SJSA1 (cell line): ENCODE measurements around the gene GRIK5. TPM values are rescaled to one million over a fixed set of nuclear protein-coding genes. Genes with fewer than 3 reads are reported as not detected.
"Not testable (repeated sequence)": the region's sequence is repeated elsewhere in the genome, so short reads cannot be mapped to it uniquely, and the experiment has no call there.

ENCODE experiments used
- DNase-seq, 2 experiments: peaks; one replicate each; pipeline ENCODE4 v3.0.0-alpha.2; 2015 to 2020; ENCODE audit warnings: low spot score in 2 of 2, low read depth in 1 of 2
- H3K27ac ChIP-seq: fragments of 250-450 bp; sonication (Bioruptor Pico); 2 replicates; pipeline ENCODE4 v1.5.1; 2020; ENCODE audit warnings: mild to moderate bottlenecking, moderate library complexity
- H3K27me3 ChIP-seq: fragments of 250-450 bp; sonication (Bioruptor Pico); replicated peaks from 2 replicates; pipeline ENCODE4 v1.5.1; 2020; ENCODE audit warnings: mild to moderate bottlenecking, moderate library complexity
- H3K36me3 ChIP-seq: fragments of 250-450 bp; sonication (Bioruptor Pico); 2 replicates; pipeline ENCODE4 v1.5.1; 2020; ENCODE audit warnings: mild to moderate bottlenecking
- H3K4me1 ChIP-seq: fragments of 250-450 bp; sonication (Bioruptor Pico); replicated peaks from 2 replicates; pipeline ENCODE4 v1.6.1; 2021; ENCODE audit warnings: mild to moderate bottlenecking
- H3K4me3 ChIP-seq: fragments of 250-450 bp; sonication (Bioruptor Pico); 2 replicates; pipeline ENCODE4 v1.5.1; 2020; ENCODE audit warnings: mild to moderate bottlenecking
- H3K9me3 ChIP-seq: fragments of 250-450 bp; sonication (Bioruptor Pico); replicated peaks from 2 replicates; pipeline ENCODE4 v1.5.1; 2020; ENCODE audit warnings: mild to moderate bottlenecking
- total RNA-seq: library from RNA; depleted of rRNA; stranded (reverse); fragments of >200 nt; shearing (Covaris generic); gene quantifications from 2 replicates; pipeline ENCODE4 v1.2.3, GENCODE V29; 2014

The GRIK5 gene
- total RNA-seq, 1 experiment from 2014 or later: not detected

DNA sequence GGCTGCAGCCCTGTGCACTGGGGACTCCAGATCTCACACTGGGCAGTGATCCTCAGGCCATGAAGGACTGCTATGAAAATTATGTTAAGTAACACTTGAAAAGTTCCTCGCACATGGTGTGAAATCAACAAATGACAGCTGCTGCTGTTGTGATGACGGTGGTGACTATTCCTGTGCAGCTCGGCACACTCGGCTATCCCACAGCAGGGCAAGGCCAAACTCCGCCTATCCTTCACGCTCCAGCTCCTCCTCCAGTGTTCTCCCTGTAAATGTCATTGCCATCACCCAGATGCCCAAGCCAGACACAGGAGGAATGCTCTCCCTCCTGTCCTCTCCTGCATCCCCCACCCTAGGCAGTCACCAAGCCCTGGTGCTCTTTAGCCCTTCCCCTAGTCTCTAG lies 31.3 kb downstream of the GRIK5 start:
- Histone ChIP-seq H3K27ac (no peak overlapping the region), H3K4me1 (peaks cover 5% of the 10 kb centered on the region; the same call in 1 of the 2 replicates), H3K36me3 (no peaks in the 10 kb centered on the region), H3K27me3 (peaks cover 4% of the 10 kb centered on the region; the same call in 1 of the 2 replicates), H3K9me3 (no peaks in the 10 kb centered on the region), H3K4me3 (no peak overlapping the region)
- DNase-seq: no peak

DNA sequence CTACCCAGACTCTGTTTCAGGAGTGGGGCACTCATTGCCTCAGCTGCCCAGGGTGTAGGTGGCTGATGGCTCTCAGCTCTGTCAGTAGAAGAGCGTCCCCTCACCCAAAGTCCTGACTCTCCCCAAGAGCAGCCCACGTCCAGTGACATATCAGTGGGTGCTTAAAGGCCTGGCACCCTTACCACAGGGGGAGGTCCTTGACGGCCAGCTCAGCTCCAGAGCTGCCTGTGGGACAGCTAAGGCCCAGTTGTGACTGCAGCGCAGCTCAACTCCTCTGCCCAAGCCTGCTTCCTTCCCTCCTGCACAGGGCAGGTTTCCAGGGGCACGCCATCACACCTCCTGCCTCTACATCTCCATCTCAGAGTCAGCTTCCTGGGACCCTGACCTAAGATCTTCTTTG lies 32.4 kb downstream of the GRIK5 start:
- DNase-seq: no peak
- peaks cover 5% of the 10 kb centered on the region; the same call in 1 of the 2 replicates for H3K4me1 ChIP-seq
- H3K27me3 ChIP-seq: no peaks in the 10 kb centered on the region
- no peak overlapping the region for H3K27ac ChIP-seq
- H3K4me3 ChIP-seq: no peak overlapping the region
- H3K36me3 ChIP-seq: no peaks in the 10 kb centered on the region
- H3K9me3 ChIP-seq: no peaks in the 10 kb centered on the region

DNA sequence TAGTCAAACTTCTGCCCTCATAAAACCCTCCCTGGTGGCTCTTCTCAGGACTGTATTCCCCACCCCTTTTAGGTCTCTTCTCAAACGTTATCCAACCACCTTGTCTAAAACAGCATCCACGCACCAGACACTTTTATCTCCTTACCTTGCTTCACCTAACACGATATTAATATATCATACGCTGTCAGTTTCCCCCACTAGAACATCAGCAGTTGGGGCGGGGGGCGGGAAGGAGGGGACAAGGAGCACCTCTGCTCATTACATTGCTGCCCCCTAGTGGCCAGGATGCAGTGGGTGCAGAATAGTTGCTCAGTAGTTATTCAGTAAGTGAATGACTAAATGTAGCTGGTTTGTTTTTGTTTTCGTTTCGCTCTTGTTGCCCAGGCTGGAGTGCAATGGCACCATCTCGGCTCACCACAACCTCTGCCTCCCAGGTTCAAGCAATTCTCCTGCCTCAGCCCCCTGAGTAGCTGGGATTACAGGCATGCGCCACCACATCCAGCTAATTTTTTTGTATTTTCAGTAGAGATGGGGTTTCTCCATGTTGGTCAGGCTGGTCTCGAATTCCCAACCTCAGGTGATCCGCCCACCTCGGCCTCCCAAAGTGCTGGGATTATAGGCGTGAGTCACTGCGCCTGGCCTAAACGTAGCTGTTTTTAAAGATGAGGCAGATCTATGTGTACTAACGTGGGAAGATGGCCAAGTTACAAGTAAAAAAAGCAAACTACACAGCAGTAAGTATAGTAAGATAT lies 35.2 kb downstream of the GRIK5 start:
- H3K9me3 ChIP-seq, H3K27me3 ChIP-seq, H3K36me3 ChIP-seq, H3K4me1 ChIP-seq: not testable (repeated sequence)
- Histone ChIP-seq H3K4me3 (peak overlapping the region; percentile 34), H3K27ac (peak overlapping the region; percentile 25; the same call in 1 of the 2 replicates)
- peak; percentile 56 to 71 for DNase-seq

DNA sequence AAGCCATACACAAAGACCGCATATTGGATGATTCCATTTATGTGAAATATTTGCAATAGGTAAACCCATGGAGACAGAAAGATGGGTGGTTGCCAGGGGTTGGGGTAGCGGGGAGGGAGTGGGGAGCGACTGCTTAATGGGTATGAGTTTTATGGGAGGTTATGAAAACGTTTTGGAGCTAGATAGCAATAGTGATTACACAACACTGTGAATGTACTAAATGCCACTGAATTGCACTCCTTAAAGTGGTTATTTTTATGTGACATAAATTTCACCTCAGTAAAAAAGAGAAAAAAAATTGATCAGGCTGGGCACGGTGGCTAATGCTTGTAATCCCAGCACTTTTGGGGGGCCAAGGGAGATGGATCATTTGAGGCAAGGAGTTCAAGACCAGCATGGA lies 36.6 kb downstream of the GRIK5 start:
- H3K9me3 ChIP-seq: no peaks in the 10 kb centered on the region
- H3K27me3 ChIP-seq: no peaks in the 10 kb centered on the region
- DNase-seq: no peak
- H3K4me1 ChIP-seq: peaks cover 5% of the 10 kb centered on the region; the same call in 1 of the 2 replicates
- no peaks in the 10 kb centered on the region for H3K36me3 ChIP-seq
- no peak overlapping the region for H3K27ac ChIP-seq
- no peak overlapping the region for H3K4me3 ChIP-seq

DNA sequence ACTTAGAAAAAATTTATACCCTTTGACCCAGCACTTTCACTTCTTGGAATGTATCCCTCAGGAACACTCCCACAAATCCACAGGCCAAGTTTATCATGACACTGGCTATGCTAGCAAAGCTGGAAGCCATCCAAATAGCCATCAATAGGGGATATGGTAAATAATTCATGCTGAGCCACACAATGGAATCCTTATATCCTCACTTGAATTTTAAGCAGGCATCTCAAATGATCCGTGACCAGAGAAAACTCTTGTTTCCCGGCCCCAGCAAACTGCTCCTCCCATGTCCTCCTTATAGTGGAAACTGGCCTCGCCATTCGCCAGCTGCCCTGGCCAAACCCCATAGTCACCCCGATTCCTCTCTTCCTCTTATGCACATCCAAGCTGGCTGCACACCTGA lies 37.6 kb downstream of the GRIK5 start:
- Histone ChIP-seq H3K27ac (no peak overlapping the region), H3K36me3 (no peaks in the 10 kb centered on the region), H3K4me3 (no peak overlapping the region), H3K27me3 (no peaks in the 10 kb centered on the region), H3K9me3 (no peaks in the 10 kb centered on the region), H3K4me1 (peaks cover 5% of the 10 kb centered on the region; the same call in 1 of the 2 replicates)
- no peak for DNase-seq

DNA sequence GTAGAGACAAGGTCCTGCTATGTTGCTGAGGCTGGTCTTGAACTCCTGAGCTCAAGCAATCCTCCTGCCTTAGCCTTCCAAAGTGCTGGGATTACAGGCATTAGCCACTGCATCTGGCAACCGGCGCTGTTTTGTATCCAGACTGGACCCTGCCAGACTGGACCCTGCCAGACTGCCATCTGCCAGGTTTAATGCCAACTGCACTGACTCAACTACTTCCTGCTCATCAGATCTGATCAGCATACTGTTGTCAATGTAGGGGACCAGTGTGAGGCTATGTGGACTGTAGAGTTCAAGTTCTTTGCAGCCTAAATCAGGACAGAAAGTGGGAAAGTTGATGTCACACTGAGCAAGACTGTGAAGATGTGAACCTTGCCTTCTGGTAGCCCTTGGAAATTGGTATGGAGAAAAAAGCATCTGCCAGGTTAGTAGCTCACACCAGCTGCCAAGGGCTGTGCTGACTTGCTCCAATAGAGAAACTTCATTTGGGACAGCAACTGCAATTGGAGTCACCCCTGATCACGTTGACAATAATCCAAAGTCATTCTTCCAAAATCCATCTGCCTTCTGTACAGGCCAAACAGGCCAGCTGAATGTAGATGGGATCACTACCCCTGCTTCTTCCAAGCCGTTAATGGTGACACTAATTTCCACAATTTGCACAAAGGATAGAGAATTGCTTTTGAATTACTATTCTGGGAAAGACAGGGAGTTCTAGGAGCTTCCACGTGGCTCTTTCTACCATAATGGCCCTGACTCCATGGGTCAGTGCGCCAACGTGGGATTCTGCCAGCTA lies 39.2 kb downstream of the GRIK5 start:
- Histone ChIP-seq H3K4me3 (no peak overlapping the region), H3K27me3 (no peaks in the 10 kb centered on the region), H3K27ac (no peak overlapping the region), H3K36me3 (no peaks in the 10 kb centered on the region), H3K4me1 (peaks cover 5% of the 10 kb centered on the region; the same call in 1 of the 2 replicates), H3K9me3 (no peaks in the 10 kb centered on the region)
- DNase-seq: no peak

DNA sequence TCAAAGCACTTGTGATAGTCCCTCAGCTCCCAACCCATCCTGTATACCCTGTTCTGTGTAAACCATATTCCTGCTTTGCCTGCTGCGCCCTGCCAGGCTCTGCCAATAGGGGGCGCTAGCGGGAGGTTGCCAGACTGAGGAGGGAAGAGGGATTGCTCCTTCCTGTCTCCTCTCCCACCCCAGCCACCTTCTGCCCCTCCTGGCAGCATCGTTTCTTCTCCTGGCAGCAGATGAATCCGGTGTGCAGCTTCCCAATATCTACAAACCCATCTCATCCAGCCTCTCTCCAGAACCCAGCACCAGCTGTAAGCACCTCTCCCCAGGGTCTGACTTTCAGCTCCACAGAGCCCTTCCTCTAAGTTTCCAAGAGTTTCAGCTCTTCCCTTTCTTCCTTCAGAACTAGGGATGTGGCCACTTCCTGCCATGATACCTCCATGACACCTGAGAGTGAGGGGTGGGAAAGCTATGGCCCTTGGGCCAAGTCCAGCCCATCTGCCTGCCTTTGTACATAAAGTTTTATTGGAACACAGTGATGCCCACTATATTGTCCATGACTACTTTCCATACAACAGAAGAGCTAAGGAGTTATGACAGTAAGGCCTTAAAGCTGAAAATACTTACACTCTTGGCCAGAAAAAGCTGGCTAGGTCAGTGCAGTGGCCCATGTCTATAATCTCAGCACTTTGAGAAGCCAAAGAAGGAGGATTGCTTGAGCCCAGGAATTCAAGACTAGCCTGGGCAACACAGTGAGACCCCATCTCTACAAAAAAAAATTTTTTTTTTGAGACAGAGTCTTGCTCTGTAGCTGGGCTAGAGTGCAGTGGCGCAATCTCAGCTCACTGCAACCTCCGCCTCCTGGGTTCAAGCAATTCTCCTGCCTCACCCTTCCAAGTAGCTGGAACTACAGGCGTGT lies 41.4 kb downstream of the GRIK5 start:
- Histone ChIP-seq H3K4me1 (no peaks in the 10 kb centered on the region), H3K27ac (no peak overlapping the region), H3K9me3 (no peaks in the 10 kb centered on the region), H3K36me3 (no peaks in the 10 kb centered on the region), H3K4me3 (no peak overlapping the region), H3K27me3 (no peaks in the 10 kb centered on the region)
- no peak for DNase-seq

DNA sequence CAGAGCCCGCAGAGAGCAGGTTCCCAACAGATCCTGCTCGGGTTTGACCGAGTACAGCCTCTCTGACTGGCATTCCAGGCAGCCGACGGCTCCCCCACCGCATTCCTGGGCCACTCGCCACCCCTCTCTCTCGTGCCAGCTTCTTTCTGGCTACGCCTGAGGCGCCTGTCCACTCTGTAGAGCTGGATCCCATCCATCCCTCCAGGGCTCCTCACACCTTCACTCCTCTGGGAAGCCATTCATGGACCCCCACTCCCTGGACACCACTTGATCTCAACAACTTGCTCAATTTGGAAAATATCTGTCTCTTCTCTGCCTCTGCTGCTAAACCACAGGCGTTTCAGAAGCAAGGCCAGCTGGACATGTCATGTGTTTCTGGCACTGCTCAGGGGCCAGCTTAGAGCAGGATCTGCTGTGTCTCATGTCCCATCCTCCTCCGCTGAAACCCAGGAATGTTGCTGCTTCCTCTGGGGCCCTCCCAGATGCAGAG lies 45.3 kb downstream of the GRIK5 start:
- no peaks in the 10 kb centered on the region for H3K36me3 ChIP-seq
- H3K27me3 ChIP-seq: no peaks in the 10 kb centered on the region
- H3K4me1 ChIP-seq: no peaks in the 10 kb centered on the region
- H3K27ac ChIP-seq: no peak overlapping the region
- no peak for DNase-seq
- no peaks in the 10 kb centered on the region for H3K9me3 ChIP-seq
- H3K4me3 ChIP-seq: no peak overlapping the region

DNA sequence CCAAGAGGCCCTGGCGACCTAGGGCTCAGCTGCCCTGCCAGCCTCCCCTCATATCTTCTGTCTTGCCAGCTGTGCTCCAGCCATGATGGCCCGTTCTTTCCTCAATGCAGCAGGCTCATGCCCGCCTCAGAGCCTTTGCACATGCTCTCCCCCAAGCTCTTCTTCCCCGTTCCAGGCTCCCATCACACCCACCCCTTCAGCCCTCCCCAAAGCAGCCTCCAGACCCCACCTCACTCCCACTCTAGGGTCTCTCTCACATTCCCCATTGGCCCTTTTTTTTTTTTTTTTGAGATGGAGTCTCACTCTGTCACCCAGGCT lies 46.1 kb downstream of the GRIK5 start:
- DNase-seq: no peak

DNA sequence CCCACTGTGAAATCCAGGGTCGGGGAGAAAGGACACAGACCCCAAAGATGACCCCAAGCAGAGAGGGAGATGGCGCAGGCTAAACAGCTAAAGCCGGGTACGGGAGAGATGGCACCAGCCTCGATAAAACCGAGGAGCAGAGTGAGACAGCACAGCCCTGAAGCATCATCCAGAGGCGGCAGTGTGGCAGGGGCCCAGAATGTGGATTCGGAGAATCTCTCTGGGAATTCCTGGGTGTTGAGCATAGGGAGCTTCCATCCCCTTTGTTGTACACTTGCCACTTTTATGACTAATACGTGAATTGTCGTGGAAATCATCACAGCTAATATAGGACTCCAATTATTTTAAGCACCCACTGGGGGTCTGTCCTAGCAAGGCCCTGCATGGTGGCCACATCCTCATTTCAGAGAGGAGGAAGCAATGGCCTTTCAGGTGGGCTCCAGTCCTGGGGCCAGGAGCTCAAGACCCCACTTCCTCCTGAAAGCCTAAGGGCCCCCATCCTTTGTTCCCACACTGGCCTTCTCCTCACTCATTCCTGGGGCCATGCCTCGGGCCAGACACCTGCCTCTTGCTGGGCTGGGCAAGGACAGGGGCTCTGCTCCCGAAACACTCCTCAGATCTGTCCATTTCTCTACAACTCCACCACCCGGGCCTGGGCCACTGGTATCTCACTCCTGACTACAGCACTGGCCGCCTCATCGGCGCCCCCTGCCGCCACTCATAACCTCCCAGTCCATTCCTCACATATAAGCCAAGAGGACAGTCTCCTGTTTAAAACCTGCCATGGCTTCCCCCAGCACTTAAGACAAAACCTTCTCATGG lies 46.7 kb downstream of the GRIK5 start:
- Histone ChIP-seq H3K4me1 (no peaks in the 10 kb centered on the region), H3K9me3 (no peaks in the 10 kb centered on the region), H3K27ac (no peak overlapping the region), H3K27me3 (no peaks in the 10 kb centered on the region), H3K4me3 (no peak overlapping the region), H3K36me3 (no peaks in the 10 kb centered on the region)
- DNase-seq: no peak

More for the DNA sequence above, 46.1 kb downstream of the GRIK5 start:
- H3K27ac ChIP-seq: no peak overlapping the region
- no peaks in the 10 kb centered on the region for H3K36me3 ChIP-seq
- H3K4me1 ChIP-seq: no peaks in the 10 kb centered on the region
- H3K9me3 ChIP-seq: no peaks in the 10 kb centered on the region
- H3K27me3 ChIP-seq: no peaks in the 10 kb centered on the region
- no peak overlapping the region for H3K4me3 ChIP-seq

DNA sequence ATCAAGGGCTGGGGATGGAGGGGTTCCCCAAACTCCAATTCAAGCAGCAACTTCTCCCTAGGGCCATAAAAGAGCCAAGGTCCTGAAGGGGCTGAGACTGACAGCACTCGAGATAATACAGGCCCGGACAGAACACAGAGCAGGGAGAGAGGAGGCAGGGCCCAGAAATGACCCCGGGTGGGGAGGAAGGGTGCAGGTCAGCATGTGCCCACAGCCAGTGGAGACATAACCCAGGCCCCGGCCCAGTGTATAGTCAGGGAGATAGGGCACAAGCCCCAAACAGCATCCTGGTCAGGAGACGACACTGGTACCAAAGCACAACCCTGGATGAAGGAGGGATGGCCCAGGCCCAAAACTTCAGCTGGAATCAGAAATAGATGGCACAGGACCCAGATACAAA lies 47.4 kb downstream of the GRIK5 start:
- H3K27ac ChIP-seq: no peak overlapping the region
- no peaks in the 10 kb centered on the region for H3K9me3 ChIP-seq
- H3K4me3 ChIP-seq: no peak overlapping the region
- H3K4me1 ChIP-seq: no peaks in the 10 kb centered on the region
- H3K27me3 ChIP-seq: no peaks in the 10 kb centered on the region
- DNase-seq: no peak
- no peaks in the 10 kb centered on the region for H3K36me3 ChIP-seq

DNA sequence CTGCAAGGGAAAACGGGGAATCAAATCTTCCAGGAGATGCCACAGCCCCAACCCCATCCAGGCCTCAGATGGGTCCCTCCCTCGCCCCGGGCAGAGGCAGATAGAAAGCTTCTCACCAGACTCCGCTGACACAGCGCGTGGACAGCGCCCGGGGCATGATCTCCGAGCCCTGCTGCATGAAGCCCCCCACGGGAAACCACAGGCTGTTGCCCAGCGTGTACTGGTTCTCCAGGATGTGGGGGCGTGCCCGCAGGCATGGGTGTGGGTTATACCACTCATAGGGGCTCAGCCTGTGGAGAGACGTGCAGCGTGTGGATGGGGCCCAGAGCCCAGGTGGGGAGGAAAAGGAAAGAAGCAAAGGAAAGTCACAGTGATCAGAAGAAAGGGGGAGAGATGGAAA lies 48.8 kb downstream of the GRIK5 start:
- Histone ChIP-seq H3K27ac (no peak overlapping the region), H3K9me3 (no peaks in the 10 kb centered on the region), H3K4me1 (no peaks in the 10 kb centered on the region), H3K36me3 (no peaks in the 10 kb centered on the region), H3K27me3 (no peaks in the 10 kb centered on the region), H3K4me3 (no peak overlapping the region)
- DNase-seq: no peak
